ENCODE results near the gene NAA60. TPM values are rescaled to one million over a fixed set of nuclear protein-coding genes. Genes with fewer than 3 reads are reported as not detected.

NAA60 gene
- total and polyA plus RNA-seq, 9 of the 15 experiments (the other 6 are each of a cell fraction or from before 2014, with no cell fraction given), result 2.1 to 49.4 (median 10.3) TPM

DNA sequence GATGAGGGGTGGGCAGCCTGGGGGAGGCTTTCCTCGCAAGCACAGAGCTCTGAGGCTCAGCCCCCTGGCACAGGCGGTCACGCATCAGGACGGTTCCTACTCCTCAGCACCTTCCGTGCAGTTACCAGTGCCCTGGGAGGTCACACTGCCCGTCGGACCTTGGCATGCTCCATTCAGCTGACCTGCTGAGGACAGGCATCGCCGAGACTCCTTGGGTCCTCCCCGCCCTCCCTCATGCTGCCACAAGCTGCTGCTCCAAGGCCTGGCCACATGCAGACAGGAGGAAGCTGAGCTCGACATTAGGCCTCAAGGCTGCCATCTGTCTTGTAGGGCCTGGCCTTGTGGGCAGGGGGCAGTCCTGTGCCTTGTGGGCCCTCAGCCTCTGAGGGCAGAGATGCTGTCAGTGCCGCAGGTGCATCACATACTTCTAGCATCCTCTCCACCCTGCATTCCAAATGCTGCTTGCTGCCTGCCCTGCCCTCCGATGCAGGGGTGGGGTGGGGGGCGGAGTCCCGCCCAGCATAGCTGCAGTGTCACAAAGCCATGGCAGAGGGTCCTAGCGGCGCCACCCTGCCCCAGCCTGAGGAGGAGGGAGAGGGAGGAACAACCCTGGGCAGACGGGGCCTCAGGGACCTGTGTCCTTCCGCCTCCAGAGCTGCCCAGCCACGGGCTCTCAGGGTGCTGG, 42.5 kb downstream of the NAA60 start:
- no peaks in the 10 kb centered on the region; the same call in 1 of the 2 replicates for H4K20me1 ChIP-seq (replicated peaks; ENCODE audit: control insufficient read depth, insufficient read depth, low read length)
- no peak for TF ChIP-seq CBX8 (IDR thresholded peaks at IDR 0.05; ENCODE audit: borderline replicate concordance, extremely low read depth, low read depth, low read length, poor library complexity, severe bottlenecking)
- TF ChIP-seq SUPT5H (IDR thresholded peaks at IDR 0.05), result peak; percentile 38; the same call in 1 of the 2 replicates
- TF ChIP-seq TAF7 (tag; IDR thresholded peaks at IDR 0.05), result no peak
- TF ChIP-seq, protein P1, sequence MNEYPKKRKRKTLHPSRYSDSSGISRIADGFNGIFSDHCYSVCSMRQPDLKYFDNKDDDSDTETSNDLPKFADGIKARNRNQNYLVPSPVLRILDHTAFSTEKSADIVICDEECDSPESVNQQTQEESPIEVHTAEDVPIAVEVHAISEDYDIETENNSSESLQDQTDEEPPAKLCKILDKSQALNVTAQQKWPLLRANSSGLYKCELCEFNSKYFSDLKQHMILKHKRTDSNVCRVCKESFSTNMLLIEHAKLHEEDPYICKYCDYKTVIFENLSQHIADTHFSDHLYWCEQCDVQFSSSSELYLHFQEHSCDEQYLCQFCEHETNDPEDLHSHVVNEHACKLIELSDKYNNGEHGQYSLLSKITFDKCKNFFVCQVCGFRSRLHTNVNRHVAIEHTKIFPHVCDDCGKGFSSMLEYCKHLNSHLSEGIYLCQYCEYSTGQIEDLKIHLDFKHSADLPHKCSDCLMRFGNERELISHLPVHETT (CRISPR knock-in tag; conservative IDR thresholded peaks at IDR 0.05 in 1 of 2, IDR thresholded peaks at IDR 0.05 in 1 of 2), result no peak
- peak; percentile 50 for TF ChIP-seq POLR2G (IDR thresholded peaks at IDR 0.05; ENCODE audit: low read depth, low read length)
- H3K9me3 ChIP-seq (replicated peaks; ENCODE audit: control insufficient read depth, insufficient read depth, low read depth, low read length), result no peaks in the 10 kb centered on the region
- DNase-seq (ENCODE audit: extremely low read depth in 1 of 4, low spot score in 3 of 4) (no peak), ATAC-seq (no peak), FAIRE-seq (no peak)
- no peaks in the 10 kb centered on the region for H3K79me2 ChIP-seq (ENCODE audit: control insufficient read depth, insufficient read depth, low read length)
- ChIA-PET CTCF (ENCODE audit: low intra/inter-chr PET ratio) (no interaction called here), POLR2A (interaction anchor here (1.0 to 1.3 kb wide), 2 partner anchors 12 to 26 kb away, joined by 3 to 5 read pairs; no protein-coding TSS in a partner anchor)
- no peak overlapping the region for H3K9ac ChIP-seq (ENCODE audit: insufficient read depth in 1 of 2, low read depth in 2 of 2, low read length in 2 of 2)
- WGBS (ENCODE audit: insufficient coverage, low coverage, missing lambda C conversion rate), result 97% methylated on average over 15 of the region's 20 CpGs
- peaks cover 7% of the 10 kb centered on the region for H3K9me1 ChIP-seq (ENCODE audit: control insufficient read depth, insufficient read depth, low read length)
- no peaks in the 10 kb centered on the region for H3K27me3 ChIP-seq (ENCODE audit: control insufficient read depth in 2 of 2, insufficient read depth in 2 of 2, low read length in 2 of 2)
- intact Hi-C loops (cut with micrococcal nuclease), result no loop called here
- H2AFZ ChIP-seq (ENCODE audit: low read depth, low read length), result no peak overlapping the region
- no peak overlapping the region for H3K4me3 ChIP-seq
- H3K36me3 ChIP-seq (ENCODE audit: control insufficient read depth, insufficient read depth, low read length), result peaks cover 52% of the 10 kb centered on the region
- BruUV-seq (replicated peaks), result no TSS peak
- H3K4me1 ChIP-seq (replicated peaks in 1 of 2; ENCODE audit: control insufficient read depth in 2 of 2, insufficient read depth in 2 of 2, low read length in 2 of 2), result peaks cover 7 to 48% of the 10 kb centered on the region in 2 experiments; a peak in 4 of 5 replicates
- in situ Hi-C loops (cut with MboI), result no loop called here
- H3K27ac ChIP-seq (ENCODE audit: extremely low read depth, low read depth, low read length), result no peak overlapping the region
- no peak overlapping the region for H3K4me2 ChIP-seq (ENCODE audit: insufficient read depth, low read length)
